Peyer's patch (tissue), 4 donors: ENCODE measurements around the gene CDH23. TPM values are rescaled to one million over a fixed set of nuclear protein-coding genes. Genes with fewer than 3 reads are reported as not detected.

Source experiments
- DNase-seq, 3 donors: peaks; one replicate each; pipeline ENCODE4 v3.0.0-alpha.2; 2017 to 2019
- H3K27ac ChIP-seq, 4 donors: fragments of 200-600 bp; sonication (generic); one replicate each; pipeline ENCODE4 v1.5.1; 2016 to 2019
- H3K27me3 ChIP-seq, 2 donors: fragments of 200-600 bp; sonication (generic); one replicate each; pipeline ENCODE4 v1.5.1; 2019
- H3K36me3 ChIP-seq, 3 donors: fragments of 200-600 bp; sonication (generic); one replicate each; pipeline ENCODE4 v1.5.1; 2016 to 2019
- H3K4me1 ChIP-seq, 4 donors: fragments of 200-600 bp; sonication (generic); one replicate each; pipeline ENCODE4 v1.5.1; 2016 to 2019
- H3K4me3 ChIP-seq, 4 donors: fragments of 200-600 bp; sonication (generic); 1 replicate in 3 of 4; 2 replicates in 1 of 4; pipeline ENCODE4 v1.5.1; 2016 to 2019; ENCODE audit warnings: mild to moderate bottlenecking in 1 of 4
- H3K9me3 ChIP-seq, 4 donors: fragments of 200-600 bp; sonication (generic); one replicate each; pipeline ENCODE4 v1.5.1; 2016 to 2019; ENCODE audit warnings: mild to moderate bottlenecking in 1 of 4
- POLR2A ChIP-seq, 2 donors: fragments of 450-650 bp; IDR thresholded peaks; one replicate each; pipeline ENCODE4 v1.5.1; 2017; ENCODE audit warnings: antibody characterized with exemption in 2 of 2, mild to moderate bottlenecking in 2 of 2, moderate library complexity in 2 of 2
- total RNA-seq, 4 donors: library from RNA; depleted of rRNA; stranded (reverse); fragments of >200 nt; gene quantifications; one replicate each; pipeline ENCODE4 v1.1.0, GENCODE V29; 2016
- TF ChIP-seq, protein P1 (sequence below), 6 experiments: fragments of 450-650 bp in 4 of 6; fragments of 200-600 bp in 2 of 6; sonication (generic) in 1 of 6; IDR thresholded peaks; one replicate each; pipeline ENCODE4 v1.5.1; 2017 to 2019; ENCODE audit warnings: antibody characterized with exemption in 6 of 6, mild to moderate bottlenecking in 3 of 6, moderate library complexity in 1 of 6

The CDH23 gene
- total RNA-seq, 4 donors from 2014 or later: 3.2 to 9.9 (median 5.4) TPM

- Histone ChIP-seq H3K36me3 (peaks cover 0 to 17% (median 0%) of the 10 kb centered on the region in 3 donors), H3K4me3 (no peak overlapping the region), H3K9me3 (no peaks in the 10 kb centered on the region), H3K27me3 (no peaks in the 10 kb centered on the region), H3K4me1 (peaks cover 0 to 71% (median 16%) of the 10 kb centered on the region in 4 donors), H3K27ac (peak overlapping the region; percentile 8 to 69 (median 58))
- no peak for DNase-seq
- TF ChIP-seq POLR2A (IDR thresholded peaks at IDR 0.05): no peak
- TF ChIP-seq, protein P1, sequence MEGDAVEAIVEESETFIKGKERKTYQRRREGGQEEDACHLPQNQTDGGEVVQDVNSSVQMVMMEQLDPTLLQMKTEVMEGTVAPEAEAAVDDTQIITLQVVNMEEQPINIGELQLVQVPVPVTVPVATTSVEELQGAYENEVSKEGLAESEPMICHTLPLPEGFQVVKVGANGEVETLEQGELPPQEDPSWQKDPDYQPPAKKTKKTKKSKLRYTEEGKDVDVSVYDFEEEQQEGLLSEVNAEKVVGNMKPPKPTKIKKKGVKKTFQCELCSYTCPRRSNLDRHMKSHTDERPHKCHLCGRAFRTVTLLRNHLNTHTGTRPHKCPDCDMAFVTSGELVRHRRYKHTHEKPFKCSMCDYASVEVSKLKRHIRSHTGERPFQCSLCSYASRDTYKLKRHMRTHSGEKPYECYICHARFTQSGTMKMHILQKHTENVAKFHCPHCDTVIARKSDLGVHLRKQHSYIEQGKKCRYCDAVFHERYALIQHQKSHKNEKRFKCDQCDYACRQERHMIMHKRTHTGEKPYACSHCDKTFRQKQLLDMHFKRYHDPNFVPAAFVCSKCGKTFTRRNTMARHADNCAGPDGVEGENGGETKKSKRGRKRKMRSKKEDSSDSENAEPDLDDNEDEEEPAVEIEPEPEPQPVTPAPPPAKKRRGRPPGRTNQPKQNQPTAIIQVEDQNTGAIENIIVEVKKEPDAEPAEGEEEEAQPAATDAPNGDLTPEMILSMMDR (IDR thresholded peaks at IDR 0.05): peak in 1 of 6 experiments; percentile 4
Observed at GRCh38 chr10:71837098-71837827, 440.5 kb downstream of the CDH23 start.

- TF ChIP-seq POLR2A (IDR thresholded peaks at IDR 0.05): no peak
- TF ChIP-seq, protein P1 (IDR thresholded peaks at IDR 0.05): no peak
- no peak for DNase-seq
- Histone ChIP-seq H3K27me3 (no peaks in the 10 kb centered on the region), H3K9me3 (no peaks in the 10 kb centered on the region), H3K36me3 (peaks cover 0 to 10% (median 0%) of the 10 kb centered on the region in 3 donors), H3K4me1 (peaks cover 0 to 69% (median 18%) of the 10 kb centered on the region in 4 donors), H3K27ac (peak overlapping the region in 2 of 4 donors; percentile 6 to 7), H3K4me3 (no peak overlapping the region)
Observed at GRCh38 chr10:71838264-71839211, 441.8 kb downstream of the CDH23 start.

DNA sequence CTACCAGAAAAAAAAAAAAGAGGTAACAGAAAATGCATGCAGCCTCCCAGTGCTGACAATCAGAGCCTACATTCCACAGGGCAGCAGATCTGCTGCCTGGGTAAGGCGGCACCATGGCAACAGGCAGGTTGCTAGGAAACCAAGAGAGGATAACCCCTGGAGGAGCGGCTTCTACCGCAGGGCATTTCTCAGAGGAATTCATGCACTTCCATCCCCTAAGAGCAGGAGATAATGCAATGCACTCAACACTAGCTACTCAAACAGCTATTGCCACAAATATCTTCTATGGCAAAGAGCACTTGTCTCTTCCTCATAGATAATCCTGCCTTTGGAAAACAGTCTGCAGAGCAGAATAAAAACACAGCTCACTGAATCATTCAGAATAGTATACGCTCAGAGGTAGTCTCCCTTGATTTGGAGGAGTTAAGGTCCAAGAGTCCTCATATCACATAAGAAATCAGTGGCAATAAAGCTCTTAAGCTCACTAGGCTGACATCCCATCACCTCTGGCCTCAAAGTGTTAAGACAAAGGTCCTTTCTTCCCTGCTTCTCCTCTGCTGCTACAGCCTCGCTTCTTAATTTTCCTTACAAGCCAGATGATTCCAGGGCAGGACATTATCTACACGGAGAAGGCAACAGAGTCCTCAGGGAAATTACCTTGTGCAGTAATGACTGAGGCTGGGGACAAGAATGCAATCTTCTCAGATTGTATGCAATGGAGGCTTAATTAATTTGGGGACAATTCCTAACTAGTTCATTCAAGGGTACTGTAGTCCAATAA is 443.6 kb downstream of the CDH23 start:
- no peaks in the 10 kb centered on the region for H3K9me3 ChIP-seq
- H3K27me3 ChIP-seq: no peaks in the 10 kb centered on the region
- peaks cover 0 to 70% (median 17%) of the 10 kb centered on the region in 4 donors for H3K4me1 ChIP-seq
- TF ChIP-seq POLR2A (IDR thresholded peaks at IDR 0.05): no peak
- TF ChIP-seq, protein P1 (IDR thresholded peaks at IDR 0.05): no peak
- no peaks in the 10 kb centered on the region for H3K36me3 ChIP-seq
- DNase-seq: peak in 2 of 3 donors; percentile 62 to 71
- H3K4me3 ChIP-seq: no peak overlapping the region
- H3K27ac ChIP-seq: no peak overlapping the region

DNA sequence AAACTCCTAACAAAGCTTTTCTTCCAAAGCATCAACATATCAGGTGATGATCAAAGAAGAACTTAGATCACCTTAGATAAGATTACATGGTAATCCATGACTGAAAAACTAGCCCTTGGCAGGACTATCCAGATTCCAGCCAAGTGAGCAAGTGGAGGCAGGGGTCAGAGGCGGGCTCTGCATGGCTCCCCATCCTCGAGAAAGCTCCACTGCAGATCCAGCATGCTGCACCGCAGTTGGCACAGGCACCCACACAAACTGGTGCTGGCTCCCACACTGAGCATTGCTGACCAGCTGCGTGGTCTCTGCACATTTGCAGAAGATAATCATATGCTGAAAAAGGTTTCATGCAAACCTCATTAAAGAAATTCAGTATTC is 444.2 kb downstream of the CDH23 start:
- Histone ChIP-seq H3K4me1 (peaks cover 0 to 68% (median 17%) of the 10 kb centered on the region in 4 donors), H3K27ac (no peak overlapping the region)

More for the DNA sequence above, 444.2 kb downstream of the CDH23 start:
- no peaks in the 10 kb centered on the region for H3K9me3 ChIP-seq
- no peaks in the 10 kb centered on the region for H3K27me3 ChIP-seq
- TF ChIP-seq POLR2A (IDR thresholded peaks at IDR 0.05): no peak
- TF ChIP-seq, protein P1 (IDR thresholded peaks at IDR 0.05): no peak
- DNase-seq: no peak
- no peaks in the 10 kb centered on the region for H3K36me3 ChIP-seq
- no peak overlapping the region for H3K4me3 ChIP-seq
